DND-41 (cell line): ENCODE results near the gene BRD7.

ENCODE experiments used
- ATAC-seq: fragments of 200-7000 bp; cut with Tn5 transposase; 3 replicates; pipeline ENCODE4 v1.9.1; 2021; ENCODE audit warnings: low read depth; ENCODE audit not compliant: insufficient read depth
- DNase-seq: peaks from one replicate; pipeline ENCODE4 v3.0.0-alpha.2; 2020
- H2AFZ ChIP-seq: 2 replicates; pipeline ENCODE4 v1.6.0; 2012; ENCODE audit warnings: low read depth, low read length
- H3K27ac ChIP-seq: 2 replicates; pipeline ENCODE4 v1.5.1; 2012; ENCODE audit warnings: low read length, inconsistent platforms
- H3K27me3 ChIP-seq: fragments of 200-600 bp; sonication (generic); 2 replicates; pipeline ENCODE4 v1.6.0; 2012; ENCODE audit warnings: low read length, mild to moderate bottlenecking, inconsistent platforms; ENCODE audit not compliant: insufficient read depth, poor library complexity
- H3K36me3 ChIP-seq: 2 replicates; pipeline ENCODE4 v1.5.1; 2012; ENCODE audit warnings: low read length, inconsistent platforms; ENCODE audit not compliant: insufficient read depth
- H3K4me1 ChIP-seq: 2 replicates; pipeline ENCODE4 v1.5.1; 2012; ENCODE audit warnings: mild to moderate bottlenecking, low read length; ENCODE audit not compliant: insufficient read depth
- H3K4me2 ChIP-seq: 2 replicates; pipeline ENCODE4 v1.6.0; 2012; ENCODE audit warnings: mild to moderate bottlenecking, moderate library complexity, low read length, inconsistent platforms; ENCODE audit not compliant: insufficient read depth
- H3K4me3 ChIP-seq, 2 experiments: fragments of 200-600 bp in 1 of 2; shearing (Covaris generic) in 1 of 2; 2 replicates each; pipeline ENCODE4 v1.5.1; 2012 to 2016; ENCODE audit warnings: inconsistent platforms in 2 of 2, low read length in 2 of 2, mild to moderate bottlenecking in 2 of 2, low read depth in 1 of 2, moderate library complexity in 1 of 2
- H3K79me2 ChIP-seq: 2 replicates; pipeline ENCODE4 v1.6.0; 2012; ENCODE audit warnings: low read length, inconsistent platforms; ENCODE audit not compliant: insufficient read depth
- H3K9ac ChIP-seq: 2 replicates; pipeline ENCODE4 v1.6.0; 2012; ENCODE audit warnings: low read depth, mild to moderate bottlenecking, inconsistent platforms, low read length, moderate library complexity
- H3K9me3 ChIP-seq: 2 replicates; pipeline ENCODE4 v1.5.1; 2012; ENCODE audit warnings: low read length, moderate library complexity, mild to moderate bottlenecking, inconsistent platforms; ENCODE audit not compliant: insufficient read depth, severe bottlenecking
- H4K20me1 ChIP-seq: 2 replicates; pipeline ENCODE4 v1.6.0; 2012; ENCODE audit warnings: low read length; ENCODE audit not compliant: insufficient read depth
- CTCF ChIP-seq: IDR thresholded peaks from 2 replicates; pipeline ENCODE4 v1.5.1; 2012; ENCODE audit warnings: borderline replicate concordance, low read length, moderate library complexity, mild to moderate bottlenecking; ENCODE audit not compliant: poor library complexity, severe bottlenecking; ENCODE audit errors: extremely low read depth
- EZH2 ChIP-seq: IDR thresholded peaks from 3 replicates; pipeline ENCODE4 v1.6.1; 2012; ENCODE audit warnings: borderline replicate concordance, low read depth, mild to moderate bottlenecking, moderate library complexity, low read length, inconsistent platforms; ENCODE audit not compliant: severe bottlenecking

The BRD7 gene

GRCh38 chr16:50402298-50402895, 33.6 kb upstream of the BRD7 start:
- Histone ChIP-seq H3K27ac (no peak overlapping the region), H3K4me1 (no peaks in the 10 kb centered on the region)

GRCh38 chr16:50401355-50401754, 32.6 kb upstream of the BRD7 start:
- ATAC-seq (no peak), DNase-seq (no peak)
- no peak overlapping the region for H3K9ac ChIP-seq
- no peaks in the 10 kb centered on the region for H3K36me3 ChIP-seq
- H3K4me2 ChIP-seq = no peak overlapping the region
- H3K27me3 ChIP-seq = no peaks in the 10 kb centered on the region
- no peak for TF ChIP-seq CTCF
- no peak for TF ChIP-seq EZH2
- no peak overlapping the region for H3K4me3 ChIP-seq
- H4K20me1 ChIP-seq = no peaks in the 10 kb centered on the region
- no peak overlapping the region for H3K27ac ChIP-seq
- no peak overlapping the region for H2AFZ ChIP-seq
- no peaks in the 10 kb centered on the region for H3K4me1 ChIP-seq
- H3K79me2 ChIP-seq = no peaks in the 10 kb centered on the region
- H3K9me3 ChIP-seq = no peaks in the 10 kb centered on the region

More at GRCh38 chr16:50402298-50402895, 33.6 kb upstream of the BRD7 start:
- no peak overlapping the region for H2AFZ ChIP-seq
- no peak overlapping the region for H3K4me3 ChIP-seq
- H4K20me1 ChIP-seq = no peaks in the 10 kb centered on the region
- no peaks in the 10 kb centered on the region for H3K9me3 ChIP-seq
- no peak for TF ChIP-seq CTCF
- no peak for TF ChIP-seq EZH2
- no peaks in the 10 kb centered on the region for H3K36me3 ChIP-seq
- no peaks in the 10 kb centered on the region for H3K79me2 ChIP-seq
- H3K4me2 ChIP-seq = no peak overlapping the region
- no peaks in the 10 kb centered on the region for H3K27me3 ChIP-seq
- no peak overlapping the region for H3K9ac ChIP-seq
- ATAC-seq (no peak), DNase-seq (no peak)

GRCh38 chr16:50400967-50401348, 32.2 kb upstream of the BRD7 start:
- Histone ChIP-seq H3K27ac (no peak overlapping the region), H3K4me3 (no peak overlapping the region), H3K36me3 (no peaks in the 10 kb centered on the region), H4K20me1 (no peaks in the 10 kb centered on the region), H3K4me2 (no peak overlapping the region), H3K9me3 (no peaks in the 10 kb centered on the region), H3K9ac (no peak overlapping the region), H3K79me2 (no peaks in the 10 kb centered on the region), H3K4me1 (no peaks in the 10 kb centered on the region), H3K27me3 (no peaks in the 10 kb centered on the region), H2AFZ (no peak overlapping the region)
- no peak for DNase-seq
- no peak for TF ChIP-seq CTCF
- no peak for TF ChIP-seq EZH2
- ATAC-seq = no peak
